ENCODE measurements around the gene HPCAL1. TPM values are rescaled to one million over a fixed set of nuclear protein-coding genes. Genes with fewer than 3 reads are reported as not detected.

The HPCAL1 gene
- total and polyA plus RNA-seq, 2 of the 8 experiments (the other 6 are each of a cell fraction or from before 2014, with no cell fraction given), result 5.8 to 8.6 TPM

DNA sequence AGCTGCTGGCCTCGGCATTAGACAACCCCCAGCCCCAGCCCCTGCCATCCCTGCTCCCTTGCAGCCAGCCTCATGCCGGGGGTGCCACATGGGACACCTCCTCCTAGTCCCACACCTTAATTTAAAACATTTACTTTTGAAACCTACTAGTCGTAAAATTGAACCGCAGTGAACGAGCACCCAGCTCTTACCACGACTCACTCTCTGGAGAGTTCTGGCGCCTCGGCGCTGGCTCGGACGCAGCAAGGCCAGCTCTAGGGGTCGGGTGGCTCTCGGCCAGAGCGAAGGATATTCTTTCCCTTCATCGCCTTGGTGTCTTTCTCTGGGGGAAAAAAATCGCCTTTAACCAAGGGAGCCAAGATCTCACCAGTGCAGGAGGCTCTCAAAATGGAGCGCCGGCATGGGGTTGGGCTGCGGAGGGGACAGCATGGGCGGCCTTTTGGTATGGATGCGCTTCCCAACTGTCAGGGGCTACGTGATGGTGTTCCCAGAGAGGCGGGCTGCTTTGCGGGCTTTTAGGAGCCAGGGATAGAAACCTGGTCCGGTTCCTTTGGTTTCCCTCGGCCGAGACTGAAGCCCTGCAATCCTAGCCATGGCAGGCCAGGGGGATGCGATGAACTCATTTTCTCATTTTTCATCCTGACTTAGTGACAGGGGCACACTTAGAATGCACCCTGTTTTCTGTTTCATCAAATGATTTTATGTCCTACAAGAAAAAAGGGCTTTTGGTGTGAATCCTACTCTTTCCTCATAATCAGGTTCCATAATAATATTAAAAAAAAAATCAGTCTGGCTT, 2.0 kb downstream of the HPCAL1 start (continued):
- TF ChIP-seq, protein P1, sequence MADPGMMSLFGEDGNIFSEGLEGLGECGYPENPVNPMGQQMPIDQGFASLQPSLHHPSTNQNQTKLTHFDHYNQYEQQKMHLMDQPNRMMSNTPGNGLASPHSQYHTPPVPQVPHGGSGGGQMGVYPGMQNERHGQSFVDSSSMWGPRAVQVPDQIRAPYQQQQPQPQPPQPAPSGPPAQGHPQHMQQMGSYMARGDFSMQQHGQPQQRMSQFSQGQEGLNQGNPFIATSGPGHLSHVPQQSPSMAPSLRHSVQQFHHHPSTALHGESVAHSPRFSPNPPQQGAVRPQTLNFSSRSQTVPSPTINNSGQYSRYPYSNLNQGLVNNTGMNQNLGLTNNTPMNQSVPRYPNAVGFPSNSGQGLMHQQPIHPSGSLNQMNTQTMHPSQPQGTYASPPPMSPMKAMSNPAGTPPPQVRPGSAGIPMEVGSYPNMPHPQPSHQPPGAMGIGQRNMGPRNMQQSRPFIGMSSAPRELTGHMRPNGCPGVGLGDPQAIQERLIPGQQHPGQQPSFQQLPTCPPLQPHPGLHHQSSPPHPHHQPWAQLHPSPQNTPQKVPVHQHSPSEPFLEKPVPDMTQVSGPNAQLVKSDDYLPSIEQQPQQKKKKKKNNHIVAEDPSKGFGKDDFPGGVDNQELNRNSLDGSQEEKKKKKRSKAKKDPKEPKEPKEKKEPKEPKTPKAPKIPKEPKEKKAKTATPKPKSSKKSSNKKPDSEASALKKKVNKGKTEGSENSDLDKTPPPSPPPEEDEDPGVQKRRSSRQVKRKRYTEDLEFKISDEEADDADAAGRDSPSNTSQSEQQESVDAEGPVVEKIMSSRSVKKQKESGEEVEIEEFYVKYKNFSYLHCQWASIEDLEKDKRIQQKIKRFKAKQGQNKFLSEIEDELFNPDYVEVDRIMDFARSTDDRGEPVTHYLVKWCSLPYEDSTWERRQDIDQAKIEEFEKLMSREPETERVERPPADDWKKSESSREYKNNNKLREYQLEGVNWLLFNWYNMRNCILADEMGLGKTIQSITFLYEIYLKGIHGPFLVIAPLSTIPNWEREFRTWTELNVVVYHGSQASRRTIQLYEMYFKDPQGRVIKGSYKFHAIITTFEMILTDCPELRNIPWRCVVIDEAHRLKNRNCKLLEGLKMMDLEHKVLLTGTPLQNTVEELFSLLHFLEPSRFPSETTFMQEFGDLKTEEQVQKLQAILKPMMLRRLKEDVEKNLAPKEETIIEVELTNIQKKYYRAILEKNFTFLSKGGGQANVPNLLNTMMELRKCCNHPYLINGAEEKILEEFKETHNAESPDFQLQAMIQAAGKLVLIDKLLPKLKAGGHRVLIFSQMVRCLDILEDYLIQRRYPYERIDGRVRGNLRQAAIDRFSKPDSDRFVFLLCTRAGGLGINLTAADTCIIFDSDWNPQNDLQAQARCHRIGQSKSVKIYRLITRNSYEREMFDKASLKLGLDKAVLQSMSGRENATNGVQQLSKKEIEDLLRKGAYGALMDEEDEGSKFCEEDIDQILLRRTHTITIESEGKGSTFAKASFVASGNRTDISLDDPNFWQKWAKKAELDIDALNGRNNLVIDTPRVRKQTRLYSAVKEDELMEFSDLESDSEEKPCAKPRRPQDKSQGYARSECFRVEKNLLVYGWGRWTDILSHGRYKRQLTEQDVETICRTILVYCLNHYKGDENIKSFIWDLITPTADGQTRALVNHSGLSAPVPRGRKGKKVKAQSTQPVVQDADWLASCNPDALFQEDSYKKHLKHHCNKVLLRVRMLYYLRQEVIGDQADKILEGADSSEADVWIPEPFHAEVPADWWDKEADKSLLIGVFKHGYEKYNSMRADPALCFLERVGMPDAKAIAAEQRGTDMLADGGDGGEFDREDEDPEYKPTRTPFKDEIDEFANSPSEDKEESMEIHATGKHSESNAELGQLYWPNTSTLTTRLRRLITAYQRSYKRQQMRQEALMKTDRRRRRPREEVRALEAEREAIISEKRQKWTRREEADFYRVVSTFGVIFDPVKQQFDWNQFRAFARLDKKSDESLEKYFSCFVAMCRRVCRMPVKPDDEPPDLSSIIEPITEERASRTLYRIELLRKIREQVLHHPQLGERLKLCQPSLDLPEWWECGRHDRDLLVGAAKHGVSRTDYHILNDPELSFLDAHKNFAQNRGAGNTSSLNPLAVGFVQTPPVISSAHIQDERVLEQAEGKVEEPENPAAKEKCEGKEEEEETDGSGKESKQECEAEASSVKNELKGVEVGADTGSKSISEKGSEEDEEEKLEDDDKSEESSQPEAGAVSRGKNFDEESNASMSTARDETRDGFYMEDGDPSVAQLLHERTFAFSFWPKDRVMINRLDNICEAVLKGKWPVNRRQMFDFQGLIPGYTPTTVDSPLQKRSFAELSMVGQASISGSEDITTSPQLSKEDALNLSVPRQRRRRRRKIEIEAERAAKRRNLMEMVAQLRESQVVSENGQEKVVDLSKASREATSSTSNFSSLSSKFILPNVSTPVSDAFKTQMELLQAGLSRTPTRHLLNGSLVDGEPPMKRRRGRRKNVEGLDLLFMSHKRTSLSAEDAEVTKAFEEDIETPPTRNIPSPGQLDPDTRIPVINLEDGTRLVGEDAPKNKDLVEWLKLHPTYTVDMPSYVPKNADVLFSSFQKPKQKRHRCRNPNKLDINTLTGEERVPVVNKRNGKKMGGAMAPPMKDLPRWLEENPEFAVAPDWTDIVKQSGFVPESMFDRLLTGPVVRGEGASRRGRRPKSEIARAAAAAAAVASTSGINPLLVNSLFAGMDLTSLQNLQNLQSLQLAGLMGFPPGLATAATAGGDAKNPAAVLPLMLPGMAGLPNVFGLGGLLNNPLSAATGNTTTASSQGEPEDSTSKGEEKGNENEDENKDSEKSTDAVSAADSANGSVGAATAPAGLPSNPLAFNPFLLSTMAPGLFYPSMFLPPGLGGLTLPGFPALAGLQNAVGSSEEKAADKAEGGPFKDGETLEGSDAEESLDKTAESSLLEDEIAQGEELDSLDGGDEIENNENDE (IDR thresholded peaks at IDR 0.05; ENCODE audit: insufficient replicate concordance, low read length), result no peak
- peak; percentile 66 for TF ChIP-seq RNF2 (IDR thresholded peaks at IDR 0.05; ENCODE audit: borderline replicate concordance, low read depth, low read length, missing control alignments, poor library complexity, severe bottlenecking)
- TF ChIP-seq RFX5 (IDR thresholded peaks at IDR 0.05; ENCODE audit: borderline replicate concordance, low read depth, low read length), result no peak
- peak; percentile 64 for TF ChIP-seq SUZ12 (IDR thresholded peaks at IDR 0.05; ENCODE audit: low read length)
- no peak for TF ChIP-seq GABPA (IDR thresholded peaks at IDR 0.05; ENCODE audit: borderline replicate concordance, insufficient read depth, low read length)
